Hepatocyte (in vitro differentiated cells): ENCODE results near the gene KRTAP3-1. TPM values are rescaled to one million over a fixed set of nuclear protein-coding genes. Genes with fewer than 3 reads are reported as not detected.

Experiments used
- DNase-seq: peaks from one replicate; pipeline ENCODE4 v3.0.0-alpha.2; 2016; ENCODE audit warnings: low spot score
- H2AFZ ChIP-seq: fragments of 200-600 bp; sonication (generic); 2 replicates; pipeline ENCODE4 v1.6.0; 2016; ENCODE audit warnings: antibody characterized with exemption, mild to moderate bottlenecking
- H3K27ac ChIP-seq: fragments of 200-600 bp; sonication (generic); 2 replicates; pipeline ENCODE4 v1.5.1; 2016; ENCODE audit warnings: mild to moderate bottlenecking
- H3K27me3 ChIP-seq: fragments of 200-600 bp; sonication (generic); 2 replicates; pipeline ENCODE4 v1.6.1; 2016
- H3K36me3 ChIP-seq: fragments of 200-600 bp; sonication (generic); replicated peaks from 2 replicates; pipeline ENCODE4 v1.5.1; 2016; ENCODE audit warnings: low read depth; ENCODE audit not compliant: insufficient read depth
- H3K4me1 ChIP-seq: fragments of 200-600 bp; sonication (generic); 2 replicates; pipeline ENCODE4 v1.5.1; 2016; ENCODE audit warnings: mild to moderate bottlenecking, moderate library complexity; ENCODE audit not compliant: insufficient read depth
- H3K4me2 ChIP-seq: fragments of 200-600 bp; sonication (generic); 2 replicates; pipeline ENCODE4 v1.6.0; 2016
- H3K4me3 ChIP-seq: fragments of 200-600 bp; sonication (generic); 2 replicates; pipeline ENCODE4 v1.5.1; 2016; ENCODE audit warnings: mild to moderate bottlenecking
- H3K79me2 ChIP-seq: fragments of 200-600 bp; sonication (generic); 2 replicates; pipeline ENCODE4 v1.6.0; 2017; ENCODE audit warnings: mild to moderate bottlenecking
- H3K9me2 ChIP-seq: fragments of 200-600 bp; sonication (generic); replicated peaks from 2 replicates; pipeline ENCODE4 v1.6.0; 2017; ENCODE audit warnings: mild to moderate bottlenecking; ENCODE audit not compliant: insufficient read depth
- H3K9me3 ChIP-seq: fragments of 200-600 bp; sonication (generic); 2 replicates; pipeline ENCODE4 v1.5.1; 2016; ENCODE audit warnings: low read depth, mild to moderate bottlenecking
- H4K20me1 ChIP-seq: fragments of 200-600 bp; sonication (generic); 2 replicates; pipeline ENCODE4 v1.6.0; 2016; ENCODE audit warnings: mild to moderate bottlenecking; ENCODE audit not compliant: insufficient read depth, poor library complexity, severe bottlenecking
- CTCF ChIP-seq: fragments of 200-600 bp; sonication (generic); IDR thresholded peaks from 2 replicates; pipeline ENCODE4 v1.5.1; 2016; ENCODE audit warnings: antibody characterized with exemption, mild to moderate bottlenecking; ENCODE audit not compliant: poor library complexity
- EZH2 ChIP-seq: fragments of 200-600 bp; sonication (generic); IDR thresholded peaks from 2 replicates; pipeline ENCODE4 v1.6.1; 2016; ENCODE audit warnings: antibody characterized with exemption, mild to moderate bottlenecking, borderline replicate concordance
- EZH2phosphoT487 ChIP-seq: fragments of 200-600 bp; sonication (generic); IDR thresholded peaks from one replicate; pipeline ENCODE4 v1.6.1; 2018; ENCODE audit warnings: antibody characterized with exemption, mild to moderate bottlenecking, low read depth, moderate library complexity; ENCODE audit not compliant: unreplicated experiment, severe bottlenecking
- WGBS: methylation state at CpG from one replicate; pipeline ENCODE4 v1.1.6; 2016; ENCODE audit warnings: low lambda C conversion rate; ENCODE audit errors: missing lambda C conversion rate; 5-methylcytosine and 5-hydroxymethylcytosine counted together
- polyA plus RNA-seq: library from polyadenylated mRNA; unstranded; fragments of >200 nt; fragmentation: Nextera tagmentation; extraction: Ambion mirVana; gene quantifications from 2 replicates; pipeline ENCODE4 v1.2.1, GENCODE V29; 2016
- total RNA-seq: library from RNA; depleted of rRNA; stranded (reverse); fragments of >200 nt; gene quantifications from 2 replicates; pipeline ENCODE4 v1.2.3, GENCODE V29; 2014

The KRTAP3-1 gene
- total and polyA plus RNA-seq, 2 experiments from 2014 or later, result 3.4 TPM; not detected in 1

- Histone ChIP-seq H3K4me1 (peaks cover 6% of the 10 kb centered on the region), H3K4me3 (no peak overlapping the region), H3K4me2 (no peak overlapping the region), H3K27me3 (no peaks in the 10 kb centered on the region), H4K20me1 (no peaks in the 10 kb centered on the region), H3K79me2 (no peaks in the 10 kb centered on the region), H3K36me3 (no peaks in the 10 kb centered on the region), H2AFZ (no peak overlapping the region), H3K9me3 (no peaks in the 10 kb centered on the region), H3K9me2 (no peaks in the 10 kb centered on the region), H3K27ac (no peak overlapping the region)
- 85% methylated on average over 6 of the region's 6 CpGs for WGBS
- no peak for TF ChIP-seq EZH2
- no peak for TF ChIP-seq EZH2phosphoT487
- TF ChIP-seq CTCF, result no peak
- no peak for DNase-seq
Measured at GRCh38 chr17:41012326-41013120, 3.6 kb upstream of the KRTAP3-1 start.

GRCh38 chr17:41010441-41010840, 1.5 kb upstream of the KRTAP3-1 start:
- Histone ChIP-seq H3K27ac (no peak overlapping the region), H4K20me1 (no peaks in the 10 kb centered on the region), H3K36me3 (no peaks in the 10 kb centered on the region), H3K9me2 (no peaks in the 10 kb centered on the region), H3K9me3 (no peaks in the 10 kb centered on the region), H3K4me3 (no peak overlapping the region), H3K4me2 (no peak overlapping the region), H2AFZ (no peak overlapping the region), H3K79me2 (no peaks in the 10 kb centered on the region), H3K27me3 (no peaks in the 10 kb centered on the region), H3K4me1 (peaks cover 6% of the 10 kb centered on the region)
- TF ChIP-seq CTCF, result no peak
- no peak for TF ChIP-seq EZH2
- no peak for TF ChIP-seq EZH2phosphoT487
- DNase-seq, result no peak

- Histone ChIP-seq H3K9me2 (no peaks in the 10 kb centered on the region), H3K27me3 (no peaks in the 10 kb centered on the region), H3K4me1 (peaks cover 6% of the 10 kb centered on the region), H3K4me2 (no peak overlapping the region), H3K27ac (no peak overlapping the region), H4K20me1 (no peaks in the 10 kb centered on the region), H3K9me3 (no peaks in the 10 kb centered on the region), H3K36me3 (no peaks in the 10 kb centered on the region), H2AFZ (no peak overlapping the region), H3K79me2 (no peaks in the 10 kb centered on the region), H3K4me3 (no peak overlapping the region)
- TF ChIP-seq CTCF (no peak), EZH2 (no peak), EZH2phosphoT487 (no peak)
- DNase-seq, result no peak
- 91% methylated on average over 1 of the region's 1 CpG for WGBS
Measured at GRCh38 chr17:41009936-41010335, 1.0 kb upstream of the KRTAP3-1 start.
